ENCODE data around the gene DISP1. TPM values are rescaled to one million over a fixed set of nuclear protein-coding genes. Genes with fewer than 3 reads are reported as not detected.
A peak's percentile ranks its signal among the peaks of the same experiment; 100 is the strongest.

DISP1 gene
- total and polyA plus RNA-seq, 10 of the 15 experiments (the other 5 are each of a cell fraction or from before 2014, with no cell fraction given): 0.11 to 1.4 (median 0.72) TPM

GRCh38 chr1:222790520-222790919, 24.3 kb upstream of the DISP1 start:
- Histone ChIP-seq H3K79me2 (ENCODE audit: control insufficient read depth, insufficient read depth, low read length) (no peaks in the 10 kb centered on the region), H4K20me1 (ENCODE audit: control insufficient read depth, insufficient read depth) (no peaks in the 10 kb centered on the region), H3K4me3 (no peak overlapping the region), H3K27me3 (replicated peaks in 1 of 2; ENCODE audit: control insufficient read depth in 2 of 2, insufficient read depth in 2 of 2, low read length in 1 of 2) (peaks cover 0 to 2% of the 10 kb centered on the region in 2 experiments; a peak in 1 of 4 replicates), H3K36me3 (ENCODE audit: control insufficient read depth in 2 of 2, insufficient read depth in 2 of 2, low read length in 1 of 2) (no peaks in the 10 kb centered on the region), H3K27ac (ENCODE audit: control insufficient read depth, insufficient read depth) (no peak overlapping the region), H3K4me1 (ENCODE audit: control insufficient read depth, insufficient read depth, low read length) (no peaks in the 10 kb centered on the region), H2AFZ (ENCODE audit: control insufficient read depth, low read depth, low read length) (no peak overlapping the region), H3K9ac (ENCODE audit: control insufficient read depth, insufficient read depth, low read length) (no peak overlapping the region), H3K9me3 (replicated peaks; ENCODE audit: control insufficient read depth, insufficient read depth, low read length) (peaks cover 7% of the 10 kb centered on the region), H3K4me2 (ENCODE audit: control insufficient read depth, insufficient read depth) (no peak overlapping the region)
- ATAC-seq: peak; percentile 58
- ChIA-PET RAD21 (ENCODE audit: unreplicated experiment) (no interaction called here), POLR2A (no interaction called here), SMC1A (ENCODE audit: uncharacterized antibody, unreplicated experiment) (interaction anchor here (1.2 kb wide), 1 partner anchor 14 kb away, joined by 3 read pairs; no protein-coding TSS in a partner anchor), CTCF (interaction anchor here (1.0 to 1.3 kb wide), 2 partner anchors 54 to 336 kb away, joined by 3 read pairs; partner anchors contain the start of gene FAM177B)
- no TSS peak for BruUV-seq (replicated peaks)
- no peak for DNase-seq (ENCODE audit: low read depth, low spot score)
- WGBS (ENCODE audit: insufficient coverage, insufficient replicate concordance, low lambda C conversion rate, missing lambda C conversion rate): 48% methylated on average over 4 of the region's 4 CpGs
- TF ChIP-seq FOXM1 (IDR thresholded peaks at IDR 0.05; ENCODE audit: low read depth, low read length): no peak
- no peak for TF ChIP-seq ASH2L (IDR thresholded peaks at IDR 0.05; ENCODE audit: borderline replicate concordance, low read depth)
- in situ Hi-C loops (cut with MboI): no loop called here
- no peak for FAIRE-seq
- intact Hi-C loops (cut with micrococcal nuclease; ENCODE audit: unreplicated experiment): loop anchor here (5.0 kb wide), 1 partner anchor 452 kb away; no protein-coding TSS in a partner anchor

GRCh38 chr1:222791006-222791710, 23.7 kb upstream of the DISP1 start:
- no peak overlapping the region for H3K27ac ChIP-seq (ENCODE audit: control insufficient read depth, insufficient read depth)
- FAIRE-seq (no peak), ATAC-seq (no peak), DNase-seq (ENCODE audit: low read depth, low spot score) (no peak)
- CTCF ChIA-PET: interaction anchor here (0.9 to 1.3 kb wide), 3 partner anchors 54 to 343 kb away, joined by 3 read pairs; partner anchors contain the start of gene FAM177B
- H3K4me2 ChIP-seq (ENCODE audit: control insufficient read depth, insufficient read depth): no peak overlapping the region
- intact Hi-C loops (cut with micrococcal nuclease; ENCODE audit: unreplicated experiment) (loop anchor here (5.0 kb wide), 1 partner anchor 451 kb away; no protein-coding TSS in a partner anchor), in situ Hi-C loops (cut with MboI) (no loop called here)
- 40% methylated on average over 4 of the region's 4 CpGs for WGBS (ENCODE audit: insufficient coverage, insufficient replicate concordance, low lambda C conversion rate, missing lambda C conversion rate)
- no peak overlapping the region for H2AFZ ChIP-seq (ENCODE audit: control insufficient read depth, low read depth, low read length)
- H3K9ac ChIP-seq (ENCODE audit: control insufficient read depth, insufficient read depth, low read length): no peak overlapping the region
- SMC1A ChIA-PET (ENCODE audit: uncharacterized antibody, unreplicated experiment): interaction anchor here (1.2 kb wide), 1 partner anchor 14 kb away, joined by 3 read pairs; no protein-coding TSS in a partner anchor
- no peaks in the 10 kb centered on the region for H3K4me1 ChIP-seq (ENCODE audit: control insufficient read depth, insufficient read depth, low read length)
- no peaks in the 10 kb centered on the region for H4K20me1 ChIP-seq (ENCODE audit: control insufficient read depth, insufficient read depth)
- RAD21 ChIA-PET (ENCODE audit: unreplicated experiment): no interaction called here
- no peak overlapping the region for H3K4me3 ChIP-seq
- H3K79me2 ChIP-seq (ENCODE audit: control insufficient read depth, insufficient read depth, low read length): no peaks in the 10 kb centered on the region
- peaks cover 7% of the 10 kb centered on the region for H3K9me3 ChIP-seq (replicated peaks; ENCODE audit: control insufficient read depth, insufficient read depth, low read length)
- no peaks in the 10 kb centered on the region for H3K36me3 ChIP-seq (ENCODE audit: control insufficient read depth in 2 of 2, insufficient read depth in 2 of 2, low read length in 1 of 2)
- no peaks in the 10 kb centered on the region; a peak in 1 of 4 replicates for H3K27me3 ChIP-seq (replicated peaks in 1 of 2; ENCODE audit: control insufficient read depth in 2 of 2, insufficient read depth in 2 of 2, low read length in 1 of 2)
- BruUV-seq (replicated peaks): no TSS peak
- POLR2A ChIA-PET: no interaction called here
- no peak for TF ChIP-seq TBL1XR1 (IDR thresholded peaks at IDR 0.05; ENCODE audit: low read depth, low read length)
- no peak for TF ChIP-seq CHD1 (IDR thresholded peaks at IDR 0.05; ENCODE audit: low read depth, low read length)
- TF ChIP-seq CREM (IDR thresholded peaks at IDR 0.05; ENCODE audit: low read depth): no peak
- no peak for TF ChIP-seq HDAC6 (IDR thresholded peaks at IDR 0.05; ENCODE audit: unreplicated experiment)
- no peak for TF ChIP-seq EGR1 (IDR thresholded peaks at IDR 0.05; ENCODE audit: borderline replicate concordance in 1 of 2, low read depth in 2 of 2, low read length in 2 of 2)
- TF ChIP-seq MAX (IDR thresholded peaks at IDR 0.05; ENCODE audit: low read depth, low read length): no peak
- no peak for TF ChIP-seq USF1 (IDR thresholded peaks at IDR 0.05; ENCODE audit: borderline replicate concordance, extremely low read length, insufficient read depth, low read depth, low read length)
- TF ChIP-seq STAT3 (IDR thresholded peaks at IDR 0.05; ENCODE audit: low read depth, low read length): no peak
- no peak for TF ChIP-seq NKRF (conservative IDR thresholded peaks at IDR 0.05)
- TF ChIP-seq EED (IDR thresholded peaks at IDR 0.05; ENCODE audit: low read depth): no peak
- TF ChIP-seq WRNIP1 (IDR thresholded peaks at IDR 0.05; ENCODE audit: borderline replicate concordance, low read depth, low read length): no peak

Data from GM12878 (cell line).